Activated CD4-positive, alpha-beta T cell treated with anti-CD3 and anti-CD28 coated beads for 48 hours (primary cell): Measurements from ENCODE around the gene CDS2.
A peak's percentile ranks its signal among the peaks of the same experiment; 100 is the strongest.

Experiments used
- DNase-seq: peaks from one replicate; pipeline ENCODE4 v3.0.0-alpha.2; 2020

CDS2 gene

DNA sequence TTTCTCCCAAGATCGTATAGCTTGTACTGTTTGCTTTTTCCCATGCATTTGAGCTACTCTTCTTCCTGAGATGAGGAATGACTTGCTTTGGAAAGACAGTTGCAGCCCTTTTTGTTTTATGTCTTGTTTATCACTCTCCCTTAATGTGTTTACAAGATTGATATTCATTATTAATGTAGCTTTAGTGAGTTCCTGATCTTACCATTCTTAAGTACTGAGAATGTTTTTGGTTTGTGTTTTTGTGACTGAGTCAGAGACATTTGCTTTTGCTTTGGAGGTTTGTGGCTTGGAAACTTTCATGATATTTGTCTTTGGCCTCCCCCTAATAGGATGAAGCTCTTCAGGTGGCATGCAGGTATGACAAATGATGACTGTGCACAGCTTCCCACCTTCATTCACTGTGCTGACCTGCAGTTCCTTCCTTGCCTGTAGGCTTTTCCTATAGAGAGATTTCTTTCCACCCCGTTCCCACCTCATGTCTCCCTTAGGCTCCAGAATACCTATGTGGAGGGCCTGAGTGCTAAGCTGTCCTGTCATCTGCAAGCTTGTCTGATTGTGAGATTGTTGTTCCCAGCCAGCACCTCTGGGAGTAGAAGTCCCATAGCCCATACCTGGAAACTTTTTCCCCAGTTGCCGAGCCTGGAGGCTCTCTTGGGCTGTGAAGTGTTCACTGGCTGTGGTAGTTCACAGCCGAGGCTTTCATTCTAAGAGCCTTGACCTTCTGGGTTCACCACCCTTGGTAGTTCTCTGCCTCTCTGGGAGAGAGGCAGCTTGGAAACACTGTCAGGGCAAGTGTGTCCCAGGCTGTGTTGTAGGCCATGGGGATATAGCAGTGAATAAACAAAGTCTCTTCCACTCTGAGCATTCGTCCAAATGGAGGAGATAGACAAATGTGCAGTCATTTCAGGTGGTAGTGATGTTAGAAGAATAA is 27.1 kb downstream of the CDS2 start:
- peak; percentile 10 for DNase-seq

DNA sequence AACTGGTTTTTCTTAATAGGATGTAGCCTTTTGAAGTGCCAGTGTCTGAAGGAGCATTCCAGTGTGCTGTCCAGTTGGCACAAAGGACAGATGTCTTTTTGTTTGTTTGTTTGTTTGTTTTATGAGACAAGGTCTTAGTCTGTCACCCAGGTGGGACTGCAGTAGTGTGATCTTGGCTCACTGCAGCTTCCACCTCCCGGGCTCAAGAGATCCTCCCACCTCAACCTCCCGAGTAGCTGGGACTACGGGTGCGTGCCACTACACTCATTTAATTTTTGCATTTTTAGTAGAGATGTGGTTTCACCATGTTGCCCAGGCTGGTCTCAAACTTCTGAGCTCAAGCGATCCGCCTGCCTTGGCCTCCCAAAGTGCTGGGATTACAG is 27.7 kb downstream of the CDS2 start:
- DNase-seq, result no peak

DNA sequence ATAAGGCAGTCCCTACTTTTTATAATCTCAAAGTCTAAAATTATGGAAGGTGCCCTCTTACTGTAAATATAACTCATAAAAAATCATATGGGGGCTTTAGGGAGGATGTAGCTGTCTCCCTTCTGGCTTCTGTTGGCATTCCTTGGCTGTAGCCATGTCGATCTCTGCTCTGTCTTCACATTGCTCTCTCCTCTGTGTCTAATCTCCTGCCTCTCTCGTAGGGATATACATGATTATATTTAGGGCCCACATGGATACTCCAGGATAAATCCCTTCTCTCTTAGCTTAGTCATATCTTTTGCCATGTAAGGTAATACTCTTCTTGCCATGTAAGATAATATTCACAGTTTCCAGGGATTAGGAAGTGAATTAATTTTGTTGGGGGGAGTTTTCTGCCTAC is 28.6 kb downstream of the CDS2 start:
- no peak for DNase-seq

DNA sequence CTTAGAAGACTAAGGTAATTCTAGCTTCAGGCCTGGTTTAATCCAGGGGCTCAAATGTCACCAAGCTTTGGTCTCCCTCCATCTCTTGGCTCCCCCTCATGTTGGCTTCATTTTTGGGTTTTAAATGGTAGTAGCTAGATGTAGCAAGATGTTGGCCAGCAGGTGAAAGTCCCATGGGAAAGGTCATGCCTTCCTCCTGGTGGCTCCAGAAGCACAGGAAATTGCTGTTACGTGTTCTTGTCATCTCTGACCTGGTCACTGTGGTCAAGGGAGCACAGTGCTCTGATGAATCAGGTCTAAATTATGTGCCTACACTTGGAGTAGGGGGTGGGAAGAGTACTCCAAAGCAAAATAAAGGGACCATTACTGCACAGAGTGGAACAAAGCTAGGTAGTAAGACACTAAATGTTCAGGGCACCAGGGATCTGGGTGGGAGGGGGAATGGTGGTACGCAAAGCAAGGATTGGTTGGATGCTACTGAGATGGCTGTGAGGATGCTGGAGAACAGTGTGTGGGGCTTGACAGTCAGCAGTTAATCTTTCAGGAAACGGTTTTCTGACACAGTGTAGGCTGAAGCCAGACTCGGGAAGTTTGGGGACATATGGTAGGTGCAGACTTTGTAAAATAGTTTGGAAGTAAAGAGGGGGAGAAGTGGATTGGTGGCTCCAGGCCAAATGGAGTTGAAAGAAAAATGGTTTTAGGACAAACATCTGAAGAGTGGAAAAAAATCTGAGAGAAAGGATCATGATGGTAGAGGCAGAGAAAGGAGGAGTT is 30.1 kb downstream of the CDS2 start:
- DNase-seq, result no peak

DNA sequence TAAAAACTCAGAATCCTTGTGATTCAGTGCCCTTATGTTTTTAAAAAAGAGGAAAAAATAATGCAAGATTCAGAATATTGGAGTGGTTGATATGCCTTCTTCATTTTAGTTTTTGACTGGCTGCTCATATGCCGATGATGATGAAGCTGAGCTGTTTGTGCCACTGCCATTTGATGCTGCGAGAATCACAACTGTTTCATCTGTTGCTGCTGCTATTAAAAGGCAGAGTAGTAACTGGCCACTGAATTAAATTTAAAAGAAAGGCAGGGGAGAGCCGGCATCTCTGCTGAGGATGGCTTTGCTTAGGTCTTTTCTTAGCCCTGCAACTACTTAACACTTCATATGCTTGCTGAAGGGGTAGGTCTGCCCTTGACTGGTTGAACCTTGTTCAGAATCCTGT is 33.1 kb downstream of the CDS2 start:
- DNase-seq, result no peak

DNA sequence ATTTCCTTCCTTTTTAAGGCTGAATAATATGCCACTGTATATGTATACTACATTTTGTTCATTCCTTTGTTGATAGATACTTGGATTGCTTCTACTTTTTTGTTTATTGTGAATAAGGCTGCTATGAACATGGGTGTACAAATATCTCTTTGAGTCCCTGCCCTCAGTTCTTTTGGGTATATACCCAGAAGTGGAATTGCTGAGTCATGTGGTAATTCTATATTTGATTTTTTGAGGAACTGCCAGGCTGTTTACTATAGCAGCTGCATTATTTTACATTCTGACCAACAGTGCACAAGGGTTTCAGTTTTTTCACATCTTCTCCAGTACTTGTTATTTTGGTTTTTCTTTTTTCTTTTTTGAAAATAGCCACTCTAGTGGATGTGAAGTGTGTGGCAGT is 34.1 kb downstream of the CDS2 start:
- no peak for DNase-seq

DNA sequence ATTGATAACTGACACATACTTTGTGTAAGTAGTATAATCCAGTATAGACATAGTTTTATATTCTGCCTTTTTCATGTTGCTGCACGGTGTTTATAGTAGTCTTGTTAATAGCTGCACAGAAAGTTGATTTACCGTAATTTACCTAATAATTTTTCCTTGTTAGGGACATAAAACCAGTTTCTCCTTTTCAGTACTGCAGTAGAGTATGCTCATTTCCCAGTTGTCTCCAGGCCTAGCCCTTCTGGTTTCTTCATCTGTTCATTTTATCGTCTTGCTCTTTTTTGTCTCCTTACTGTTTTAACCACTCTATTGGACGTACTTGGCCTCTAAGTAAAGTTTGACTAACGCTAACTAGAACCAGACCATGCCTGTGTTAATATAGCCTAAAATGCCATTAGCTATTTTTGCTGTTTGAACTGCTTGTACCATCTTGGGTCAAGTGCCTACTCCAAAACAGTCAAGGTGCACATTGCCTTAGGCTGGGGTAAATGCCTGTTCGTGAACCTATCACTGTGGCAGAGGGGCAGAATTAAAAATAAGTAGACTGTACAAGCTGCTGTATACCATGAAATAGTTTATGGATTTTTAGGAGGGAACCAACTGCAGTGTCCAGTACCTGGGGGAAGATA is 34.8 kb downstream of the CDS2 start:
- no peak for DNase-seq

DNA sequence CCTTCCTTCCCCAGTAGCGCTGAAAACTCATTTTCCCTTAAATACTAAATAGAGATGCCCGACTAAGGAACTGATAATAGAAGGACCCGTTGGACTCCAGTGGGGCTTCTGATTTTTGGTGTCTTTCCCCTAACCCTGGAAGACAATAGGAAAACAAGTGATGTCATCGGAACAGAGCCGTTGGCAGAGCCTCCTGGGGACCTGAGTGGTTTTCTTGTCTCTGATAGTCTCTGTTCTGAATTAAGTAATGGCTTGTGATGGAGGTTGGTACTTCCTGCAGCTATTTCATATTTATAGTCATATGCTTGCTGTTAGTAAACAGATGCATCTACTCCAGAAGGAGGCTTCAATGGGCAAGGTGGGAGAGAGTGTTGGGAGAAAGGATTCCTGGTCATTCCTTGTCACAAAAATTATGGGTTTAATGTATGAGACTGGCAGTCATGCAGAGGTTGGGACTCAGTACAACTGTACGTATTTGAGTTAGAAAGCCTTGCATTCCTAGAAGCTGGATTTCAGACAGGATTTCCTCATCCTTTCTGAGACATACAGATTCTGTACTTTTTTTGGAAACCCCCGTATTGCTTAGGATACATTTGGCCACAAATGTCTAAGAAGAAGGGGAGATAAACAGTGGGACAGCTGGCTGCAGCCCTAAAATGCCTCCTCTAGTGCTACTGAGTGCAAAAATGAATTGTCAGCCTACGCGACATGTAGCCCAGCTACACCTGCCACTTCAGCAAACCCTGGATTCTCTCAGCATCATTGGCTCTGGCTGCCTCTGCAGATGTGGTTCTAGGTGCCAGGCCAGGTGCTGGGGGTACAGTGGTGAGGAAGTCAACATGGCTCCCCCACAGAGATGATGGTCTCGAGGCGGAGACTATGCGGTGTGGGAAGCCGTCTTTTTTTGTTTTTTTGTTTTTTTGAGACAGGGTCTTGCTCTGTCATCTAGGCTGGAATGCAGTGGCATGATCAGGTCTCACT is 38.1 kb downstream of the CDS2 start:
- no peak for DNase-seq

DNA sequence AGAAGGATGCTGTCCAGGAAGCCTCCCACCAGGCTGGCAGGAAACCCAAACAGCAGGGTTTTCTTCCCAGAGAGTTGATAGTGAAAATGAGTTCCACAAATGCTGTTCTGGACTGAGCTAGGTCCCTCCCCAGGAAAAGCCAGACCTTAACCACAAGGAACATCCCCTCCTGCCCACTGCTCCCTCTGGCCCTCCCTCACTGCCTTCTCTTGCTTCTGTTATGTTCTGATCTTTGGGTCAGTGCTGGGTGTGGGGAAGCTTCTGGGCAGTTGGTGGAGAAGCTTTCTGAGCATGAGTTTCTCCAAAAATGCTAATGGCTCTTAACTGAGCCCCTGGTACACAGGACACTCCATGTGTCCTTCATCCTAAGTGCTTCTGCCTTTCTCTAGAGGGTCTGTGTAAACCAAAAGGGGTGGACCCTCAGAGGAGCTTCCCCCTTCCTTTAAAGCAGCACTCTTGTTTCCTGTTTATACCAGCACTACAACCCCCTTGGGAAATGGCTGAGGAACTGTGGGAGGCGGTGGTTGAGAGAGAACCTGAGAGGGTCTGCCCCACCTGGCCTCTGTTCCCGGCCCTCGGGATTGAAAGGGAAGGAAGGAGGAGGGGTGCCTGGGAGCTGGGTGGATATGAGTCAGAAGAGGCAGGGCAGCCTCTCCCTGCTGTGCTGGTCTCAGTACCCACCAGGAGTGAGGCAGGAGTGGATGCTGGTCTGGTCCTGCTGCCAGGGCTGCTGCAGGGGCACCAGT is 42.0 kb downstream of the CDS2 start:
- no peak for DNase-seq

DNA sequence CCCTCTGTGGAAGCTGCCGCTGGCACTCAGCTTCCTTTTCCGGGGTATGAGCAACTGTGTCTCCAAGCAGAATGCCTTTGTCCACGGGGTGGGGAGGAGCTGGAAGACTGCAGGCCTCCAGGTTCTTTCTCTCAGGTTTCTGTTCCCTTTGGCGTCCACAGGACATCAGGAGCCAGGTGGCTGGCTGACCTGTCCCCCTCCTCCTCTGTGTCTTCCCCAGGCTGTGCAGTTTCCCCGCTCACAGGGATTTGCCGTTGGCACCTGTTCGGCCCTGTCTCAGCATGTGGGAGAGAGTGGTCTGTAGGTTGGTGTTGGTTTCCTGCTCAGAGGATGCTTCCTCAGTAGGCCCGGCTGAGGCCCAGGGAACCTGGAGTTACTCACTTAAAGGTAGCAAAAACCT is 43.5 kb downstream of the CDS2 start:
- DNase-seq, result no peak

DNA sequence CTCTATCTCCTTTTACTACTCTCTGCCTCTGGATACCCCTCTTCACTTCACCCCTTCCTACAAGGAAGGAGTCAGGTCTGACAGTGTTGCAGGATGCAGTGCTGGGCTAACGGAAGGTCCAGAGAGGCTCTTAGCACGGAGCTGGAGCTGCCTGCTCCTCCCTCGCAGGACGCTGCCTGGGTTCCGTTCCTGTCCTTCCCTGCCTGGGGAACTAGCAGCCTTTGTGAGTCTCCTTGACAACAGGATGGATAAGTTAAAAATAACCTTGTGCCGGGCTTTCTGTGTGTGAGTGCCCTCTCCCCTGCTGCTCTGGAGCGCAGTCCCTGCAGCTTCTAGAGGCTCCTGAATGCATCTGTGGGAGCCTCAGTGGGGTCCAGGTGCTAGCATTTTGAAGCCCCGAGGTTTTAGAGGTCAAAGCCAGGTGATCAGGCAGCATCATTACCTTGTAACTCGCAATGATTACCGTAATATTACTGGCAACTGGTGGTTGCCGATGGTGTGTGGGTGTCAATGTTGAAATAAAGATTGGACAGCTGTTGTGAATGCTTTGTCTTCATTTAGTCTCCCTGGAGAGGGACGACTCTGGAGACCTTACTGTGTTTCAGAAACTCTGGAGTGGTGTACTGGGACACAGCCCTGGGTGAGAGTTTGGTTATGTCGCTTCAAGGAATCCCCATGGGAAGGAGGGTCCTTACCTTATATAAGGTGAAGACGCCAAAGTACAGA is 44.4 kb downstream of the CDS2 start:
- no peak for DNase-seq

DNA sequence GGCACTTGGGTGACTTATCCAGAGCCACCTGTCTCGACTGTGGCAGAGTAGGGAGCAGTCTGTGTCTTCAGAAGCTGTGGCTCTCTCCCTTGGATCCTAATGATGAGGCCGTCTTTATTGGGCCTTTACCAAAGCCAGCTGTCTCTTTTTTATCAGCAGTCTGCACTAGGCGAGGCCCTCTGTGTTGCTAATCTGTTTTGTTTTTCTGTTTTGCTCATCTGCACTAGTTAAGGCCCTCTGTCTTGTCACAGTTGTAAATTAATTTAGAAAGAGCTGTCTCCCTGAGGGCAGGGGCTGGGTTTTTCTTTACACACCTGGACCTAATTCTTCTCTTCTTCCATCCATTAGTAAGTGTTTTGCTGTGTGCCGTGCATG is 45.0 kb downstream of the CDS2 start:
- DNase-seq, result no peak

DNA sequence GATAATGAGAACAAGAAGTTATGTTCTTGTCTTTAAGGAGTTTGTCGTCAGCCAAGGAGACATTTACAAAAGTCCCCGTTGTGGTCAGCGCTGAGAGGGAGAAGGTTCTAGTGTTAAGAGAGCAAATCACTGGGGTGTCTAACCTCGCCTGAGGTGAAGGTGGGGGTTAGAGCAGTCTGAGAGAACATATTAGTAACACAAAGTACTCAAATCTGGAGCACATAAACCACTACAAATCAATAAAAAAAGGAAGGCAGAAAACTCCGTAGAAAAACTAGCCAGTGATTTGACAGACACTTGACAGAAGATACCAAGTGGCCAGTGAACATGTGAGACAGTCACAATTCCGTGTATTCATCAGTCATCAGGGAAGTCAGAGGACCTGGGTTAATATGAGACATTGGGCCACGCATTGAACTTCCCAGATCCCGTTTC is 45.4 kb downstream of the CDS2 start:
- DNase-seq, result no peak

DNA sequence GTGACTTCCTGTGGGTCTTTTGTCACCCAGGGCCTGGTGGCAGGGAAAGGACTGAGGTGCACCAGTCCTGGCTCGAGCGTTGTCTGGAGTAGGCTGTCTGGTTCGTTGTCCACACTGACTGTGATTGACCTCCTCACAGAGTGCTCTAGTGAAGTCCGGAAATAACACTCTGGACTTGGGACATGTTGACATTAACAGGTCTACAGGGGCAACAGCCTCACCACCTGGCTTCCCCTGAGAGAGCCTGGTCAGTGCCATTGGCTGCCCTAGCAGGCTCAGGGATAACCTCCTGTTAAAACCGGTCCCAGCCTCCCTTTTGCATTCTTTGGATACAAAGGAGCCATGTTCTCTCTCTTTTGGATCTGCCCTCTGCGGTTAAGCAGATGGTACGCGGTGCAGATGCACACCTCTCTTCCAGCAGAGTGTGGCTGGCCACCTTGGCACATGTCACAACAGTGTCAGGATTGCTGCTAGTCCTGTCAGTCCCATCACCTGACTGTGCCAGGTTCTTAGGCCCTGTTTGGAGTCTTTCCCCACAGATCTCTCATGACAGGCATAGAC is 46.2 kb downstream of the CDS2 start:
- no peak for DNase-seq

DNA sequence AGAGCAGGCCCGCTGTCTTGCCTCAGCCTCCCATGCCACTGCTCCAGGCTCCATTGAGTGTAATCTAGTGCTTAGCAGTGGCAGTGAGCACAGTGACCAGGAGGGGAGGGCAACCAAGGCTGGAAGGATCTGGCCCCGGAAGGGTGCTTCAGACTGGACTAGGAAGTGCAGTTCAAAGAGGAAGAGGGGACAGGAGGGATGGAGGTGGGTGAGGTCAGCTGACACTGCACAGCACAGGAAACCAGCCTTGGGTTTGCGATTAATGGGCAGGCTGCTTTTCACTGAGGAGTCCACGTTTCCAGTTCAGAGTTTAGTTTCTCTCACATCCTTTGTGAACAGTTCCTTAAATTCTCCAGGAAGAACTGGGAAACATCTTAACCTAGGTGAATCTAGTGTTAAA is 46.9 kb downstream of the CDS2 start:
- DNase-seq, result no peak

DNA sequence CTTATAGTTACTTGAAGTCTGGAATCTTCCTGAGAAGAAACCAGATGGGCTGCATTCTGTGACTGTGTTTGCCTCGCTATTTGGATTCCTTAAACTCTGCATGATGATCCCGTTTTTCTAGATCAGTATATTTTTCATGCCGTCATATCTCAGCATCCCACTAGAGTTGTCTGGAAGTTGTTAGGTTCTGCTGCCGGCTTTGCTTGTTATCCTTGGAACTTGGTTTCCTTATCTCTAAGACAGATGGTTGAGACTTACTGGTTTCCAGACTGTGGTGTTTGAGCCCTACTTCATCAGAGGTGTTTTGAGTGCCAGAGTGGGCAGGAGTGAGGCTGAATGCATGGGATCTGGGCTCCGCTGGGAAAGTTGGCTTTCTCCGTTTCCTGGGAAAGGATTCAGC is 50.3 kb downstream of the CDS2 start:
- DNase-seq, result no peak

DNA sequence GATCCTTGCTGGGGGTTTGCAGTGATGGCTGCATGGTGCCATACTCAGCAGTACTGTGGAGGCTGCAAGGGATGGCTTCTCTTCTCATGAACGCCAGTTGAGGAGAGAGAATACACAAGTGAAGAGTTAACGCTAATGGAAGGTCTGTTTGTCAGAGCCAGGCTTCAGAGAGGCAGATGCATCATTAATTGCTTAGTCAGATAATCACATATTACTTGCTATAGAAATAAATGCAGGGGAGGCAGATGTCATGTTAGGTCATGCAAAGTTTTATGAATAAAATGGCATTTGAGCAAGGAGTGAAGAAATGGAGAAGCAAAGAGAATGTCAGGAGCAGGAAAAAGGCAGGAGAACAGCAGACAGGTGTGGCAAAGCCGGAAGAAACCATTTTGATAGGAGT is 51.2 kb downstream of the CDS2 start:
- DNase-seq, result no peak

DNA sequence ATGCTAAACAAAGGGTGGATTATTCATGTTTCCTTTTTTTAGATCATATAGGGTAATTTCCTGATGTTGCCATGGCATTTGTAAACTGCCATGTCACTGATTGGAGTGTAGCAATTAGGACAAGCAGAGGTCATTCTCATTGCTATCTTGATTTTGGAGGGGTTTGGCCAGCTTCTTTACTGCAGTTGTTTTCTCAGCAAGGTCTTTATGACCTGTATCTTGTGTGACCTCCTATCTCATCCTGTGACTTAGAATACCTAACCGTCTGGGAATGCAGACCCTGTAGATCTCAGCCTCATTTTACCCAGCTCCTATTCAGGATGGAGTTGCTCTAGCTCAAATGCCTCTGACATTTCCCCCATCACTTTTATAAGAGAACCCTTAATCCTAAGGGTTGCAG is 53.6 kb downstream of the CDS2 start:
- no peak for DNase-seq

DNA sequence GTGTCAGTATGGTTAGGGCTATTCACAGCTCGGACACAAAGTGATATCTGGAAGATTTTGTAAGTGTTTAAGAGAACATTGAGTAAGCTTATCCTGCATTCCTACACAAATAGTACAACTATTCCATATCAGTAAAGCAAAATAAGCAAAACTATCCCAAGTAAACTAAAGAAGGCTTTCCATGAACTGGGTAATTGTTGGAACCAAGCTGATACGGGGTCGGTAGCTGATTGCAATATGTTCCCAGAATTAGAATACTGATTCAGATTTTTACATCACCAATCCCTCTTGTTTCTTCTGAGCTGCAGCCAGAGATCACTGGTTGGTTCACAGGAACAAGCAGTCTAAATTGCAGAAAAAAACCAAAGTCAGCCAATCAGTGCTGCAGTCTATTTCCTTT is 54.1 kb downstream of the CDS2 start:
- no peak for DNase-seq

DNA sequence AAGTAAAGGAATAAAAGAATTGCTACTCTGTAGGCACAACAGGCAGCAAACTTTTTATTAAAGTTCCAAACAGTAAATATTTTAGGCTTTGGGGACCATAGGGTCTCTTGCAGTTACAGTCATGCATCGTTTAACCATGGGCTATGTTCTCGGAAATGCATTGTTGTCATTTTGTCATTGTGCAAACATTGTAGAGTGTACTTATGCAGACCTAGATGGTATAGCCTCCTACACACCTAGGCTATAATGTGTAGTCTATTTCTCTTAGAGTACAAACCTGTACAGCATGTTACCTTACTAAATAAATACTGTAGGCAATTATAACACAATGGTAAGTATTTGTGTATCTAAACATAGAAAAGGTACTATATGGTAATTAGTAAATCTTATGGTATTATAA is 54.7 kb downstream of the CDS2 start:
- DNase-seq, result no peak

DNA sequence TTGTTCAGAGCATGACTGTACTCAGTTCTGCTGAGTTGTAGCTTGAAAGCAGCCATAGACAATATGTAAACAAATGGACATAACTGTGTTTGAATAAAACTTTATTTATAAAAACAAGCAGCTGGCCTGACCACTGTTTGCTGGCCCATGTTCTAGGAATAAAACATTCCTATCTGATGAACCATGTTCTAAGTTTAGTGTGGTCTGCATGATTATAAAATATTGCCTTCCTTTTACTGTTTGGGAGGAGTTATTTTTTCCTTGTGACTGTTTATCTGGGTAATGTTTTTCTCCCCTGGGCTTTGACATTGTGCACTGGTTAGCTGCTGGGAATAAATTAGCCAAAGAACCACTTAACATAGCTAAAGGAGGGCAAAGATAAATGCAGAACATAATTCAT is 55.1 kb downstream of the CDS2 start:
- DNase-seq, result no peak
